ENCODE results near the gene CXCL16. TPM values are rescaled to one million over a fixed set of nuclear protein-coding genes. Genes with fewer than 3 reads are reported as not detected.

The CXCL16 gene, protein sequence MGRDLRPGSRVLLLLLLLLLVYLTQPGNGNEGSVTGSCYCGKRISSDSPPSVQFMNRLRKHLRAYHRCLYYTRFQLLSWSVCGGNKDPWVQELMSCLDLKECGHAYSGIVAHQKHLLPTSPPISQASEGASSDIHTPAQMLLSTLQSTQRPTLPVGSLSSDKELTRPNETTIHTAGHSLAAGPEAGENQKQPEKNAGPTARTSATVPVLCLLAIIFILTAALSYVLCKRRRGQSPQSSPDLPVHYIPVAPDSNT
- 0.25 and 1.1 TPM in 2 replicates for polyA plus RNA-seq

DNA sequence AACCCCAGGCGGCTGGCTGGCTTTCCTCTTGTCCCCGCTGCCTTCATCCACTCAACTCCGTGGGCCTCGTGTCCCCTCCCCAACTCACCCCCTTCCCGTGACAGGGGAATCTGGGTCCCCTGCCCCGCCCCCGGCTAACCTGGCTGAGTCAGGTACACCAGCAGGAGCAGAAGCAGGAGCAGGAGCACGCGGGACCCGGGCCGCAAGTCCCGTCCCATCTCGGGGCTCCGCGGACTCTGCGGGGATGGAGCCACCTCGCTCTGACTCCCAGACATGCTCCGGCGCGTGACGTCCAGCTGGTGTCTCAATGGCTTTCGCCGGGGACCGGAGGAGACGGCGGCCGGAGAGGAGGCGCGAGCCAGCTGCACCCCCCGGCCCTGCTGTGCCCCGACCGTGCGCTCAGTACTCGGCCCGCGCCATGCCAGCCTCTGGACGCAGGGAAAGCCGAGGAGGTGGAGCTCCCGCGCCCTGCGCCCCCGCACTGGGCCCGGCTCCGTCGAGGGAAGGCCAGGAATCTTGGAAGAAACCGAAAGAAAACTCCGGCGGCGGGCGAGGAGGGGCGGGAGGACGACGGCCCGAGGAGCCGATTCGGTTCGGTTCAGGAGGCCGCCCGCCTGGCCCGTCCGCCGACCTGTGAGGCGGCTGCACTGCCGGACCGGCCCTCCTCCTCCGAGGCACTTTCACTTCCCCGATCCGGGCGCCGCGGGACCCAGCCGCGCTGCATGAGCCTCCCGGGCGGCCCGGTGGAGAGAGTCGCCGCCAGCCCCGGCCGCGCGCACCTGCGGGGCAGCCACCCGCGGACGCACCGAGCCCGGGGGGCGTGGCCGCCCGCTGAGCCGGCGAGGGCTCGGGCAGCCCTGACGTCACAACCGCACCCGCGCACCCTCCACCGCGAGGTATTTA lies at the start of gene CXCL16, which contains the start of gene ZMYND15:
Gene CXCL16, minus strand, starts transcription at position 807 of the 903 bp plus-strand sequence. Its CDS starts 589 bp downstream, at position 218.
Gene ZMYND15, plus strand, starts transcription at position 712 of the 903 bp plus-strand sequence. CDS start 716 bp downstream, outside the sequence.

DNA sequence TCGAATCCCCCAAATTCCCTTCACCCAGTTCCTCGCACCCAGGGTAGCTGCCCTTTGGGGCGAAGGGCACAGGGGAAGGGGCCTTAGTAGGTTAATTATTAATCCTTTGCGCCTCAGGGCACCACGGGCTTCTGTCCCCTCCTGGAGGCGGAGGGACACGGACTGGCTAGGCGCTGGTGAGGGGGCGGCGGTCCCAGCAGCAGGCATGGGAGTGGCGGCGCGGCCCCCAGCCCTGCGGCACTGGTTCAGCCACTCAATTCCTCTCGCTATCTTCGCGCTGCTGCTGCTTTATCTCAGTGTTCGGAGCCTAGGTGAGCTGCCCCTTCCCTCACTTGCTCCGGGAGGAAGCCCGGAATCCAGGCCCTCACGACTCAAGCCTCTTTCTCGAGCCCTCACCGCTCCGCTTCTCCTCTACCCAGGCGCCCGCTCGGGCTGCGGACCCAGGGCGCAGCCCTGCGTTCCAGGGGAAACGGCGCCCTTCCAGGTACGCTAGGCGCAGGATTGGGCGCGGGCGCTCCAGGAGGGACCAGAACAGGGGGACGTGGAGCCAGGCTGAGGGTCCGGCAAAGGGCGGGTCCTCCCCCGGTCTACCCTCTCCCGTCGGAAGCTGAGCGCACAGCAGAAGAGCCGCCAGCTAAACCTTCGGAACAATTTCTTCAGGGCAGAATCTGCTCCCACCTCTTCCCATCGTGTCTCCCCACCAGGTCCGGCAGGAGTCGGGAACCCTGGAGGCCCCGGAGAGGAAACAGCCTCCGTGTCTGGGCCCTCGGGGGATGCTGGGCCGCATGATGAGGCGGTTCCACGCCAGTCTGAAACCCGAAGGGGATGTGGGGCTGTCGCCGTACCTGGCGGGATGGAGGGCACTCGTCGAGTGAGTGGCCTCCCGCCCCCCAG lies 49.3 kb upstream of the CXCL16 start, which contains the start of gene GLTPD2:
Gene GLTPD2, plus strand, starts transcription at position 158 of the 894 bp plus-strand sequence. Its CDS starts 48 bp downstream, at position 206.

DNA sequence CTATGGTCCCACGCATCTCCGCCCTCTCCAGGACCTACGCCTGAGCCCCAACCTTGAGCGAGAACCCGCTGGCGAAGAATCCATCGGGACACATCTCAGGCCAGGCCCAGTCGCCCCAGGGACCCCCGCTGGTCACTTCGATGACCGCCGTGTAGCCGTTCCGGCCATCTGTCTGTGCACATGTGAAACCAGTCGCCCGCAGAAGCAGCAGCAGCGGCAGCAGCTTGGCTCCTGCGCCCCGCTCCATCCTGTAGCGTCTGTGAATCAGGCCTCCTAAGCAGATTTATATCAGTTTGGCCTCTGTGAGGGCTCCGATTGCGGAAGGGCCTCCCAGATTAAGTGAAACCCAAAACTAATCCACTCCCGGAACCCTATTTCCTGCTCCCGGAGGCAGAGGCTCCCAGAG lies 46.4 kb upstream of the CXCL16 start, which contains the start of gene VMO1:
Gene VMO1, minus strand, starts transcription at position 259 of the 406 bp plus-strand sequence. Its CDS starts 12 bp downstream, at position 247.

DNA sequence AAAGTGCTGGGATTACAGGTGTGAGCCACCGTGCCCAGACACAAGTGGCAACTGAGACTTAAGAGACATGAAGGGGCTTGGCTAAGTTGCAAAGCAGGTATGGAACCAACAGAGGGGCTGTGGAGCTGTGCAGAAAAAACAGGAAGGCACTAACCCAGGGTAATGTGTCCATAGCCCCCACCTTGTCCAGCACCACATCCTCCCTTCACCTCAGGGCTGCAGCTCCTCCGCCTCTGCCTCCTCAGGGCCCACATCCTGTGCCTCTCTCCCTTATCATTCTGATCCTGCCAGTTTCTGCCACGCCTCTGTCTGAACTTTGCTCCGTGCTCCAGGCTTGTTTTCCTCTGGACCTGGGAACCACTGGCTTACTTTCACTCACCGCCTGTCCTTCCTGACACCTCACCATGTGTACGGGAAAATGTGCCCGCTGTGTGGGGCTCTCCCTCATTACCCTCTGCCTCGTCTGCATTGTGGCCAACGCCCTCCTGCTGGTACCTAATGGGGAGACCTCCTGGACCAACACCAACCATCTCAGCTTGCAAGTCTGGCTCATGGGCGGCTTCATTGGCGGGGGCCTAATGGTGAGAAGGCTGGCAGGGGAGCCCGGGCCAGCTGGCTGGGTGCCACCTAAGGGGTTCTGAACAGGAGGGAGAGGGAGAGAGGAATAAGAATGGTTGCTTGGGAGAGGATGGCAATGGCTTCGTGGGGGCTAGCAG lies 31.9 kb upstream of the CXCL16 start, which contains the start of gene TM4SF5:
Gene TM4SF5, plus strand, starts transcription at position 368 of the 716 bp plus-strand sequence. Its CDS starts 37 bp downstream, at position 405.

DNA sequence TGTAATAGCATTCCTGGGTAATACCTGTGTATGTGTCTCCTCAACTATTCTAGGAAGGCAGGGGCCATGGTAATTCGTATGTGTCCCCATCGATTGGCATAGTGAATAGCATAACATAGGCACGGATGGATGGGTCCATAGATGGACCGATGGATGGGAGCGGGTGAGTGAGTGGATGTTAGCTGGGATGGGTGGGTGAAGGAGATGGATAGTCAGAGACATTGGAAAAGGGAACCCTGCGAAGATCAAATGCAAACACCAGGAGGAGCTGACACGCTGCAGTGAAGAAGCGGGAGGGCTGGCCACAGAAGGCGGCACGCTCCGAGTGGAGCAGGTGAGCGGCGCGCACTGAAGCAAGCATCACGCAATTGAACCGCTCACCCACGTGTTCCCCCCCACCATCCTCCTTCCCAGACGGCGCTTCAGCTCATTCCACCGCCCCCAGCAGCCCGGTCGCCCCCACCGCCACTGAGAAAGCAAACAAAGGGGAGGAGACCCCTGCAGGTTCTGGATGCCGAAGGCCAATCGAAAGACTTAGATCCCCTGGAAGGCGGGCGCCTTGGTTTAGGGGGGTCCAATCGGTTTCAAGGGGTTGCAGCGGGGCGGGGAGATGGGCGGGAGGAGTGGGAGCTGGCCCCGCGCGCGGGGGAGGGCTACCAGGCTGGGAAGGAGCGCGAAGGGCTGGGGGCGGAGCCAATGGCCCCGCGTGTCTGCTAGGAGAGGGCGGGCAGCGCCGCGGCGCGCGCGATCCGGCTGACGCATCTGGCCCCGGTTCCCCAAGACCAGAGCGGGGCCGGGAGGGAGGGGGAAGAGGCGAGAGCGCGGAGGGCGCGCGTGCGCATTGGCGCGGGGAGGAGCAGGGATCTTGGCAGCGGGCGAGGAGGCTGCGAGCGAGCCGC lies 29.7 kb downstream of the CXCL16 start, which contains the start of gene ARRB2:
Gene ARRB2, plus strand, starts transcription at position 839 of the 899 bp plus-strand sequence. CDS start 90 bp downstream, outside the sequence.

Other genes starting within 250 kb of the CXCL16 start
- 5.8 and 10.9 TPM in 2 replicates for gene SPNS2, start 241.0 kb downstream of the CXCL16 start, polyA plus RNA-seq
- gene MYBBP1A, start 184.5 kb downstream of the CXCL16 start, polyA plus RNA-seq: 5.6 and 5.9 TPM in 2 replicates
- not detected in 2 replicates for gene GGT6, start 179.4 kb downstream of the CXCL16 start, polyA plus RNA-seq
- 0.12 TPM in 1 of 2 replicates, not detected in the other for gene SMTNL2, start 155.4 kb downstream of the CXCL16 start, polyA plus RNA-seq
- not detected in 2 replicates for gene ALOX15, start 98.2 kb downstream of the CXCL16 start, polyA plus RNA-seq
- 2.6 and 2.9 TPM in 2 replicates for gene PELP1, start 35.8 kb downstream of the CXCL16 start, polyA plus RNA-seq
- 5.8 and 6.3 TPM in 2 replicates for gene ARRB2, start 29.3 kb downstream of the CXCL16 start, polyA plus RNA-seq
- gene MED11, start 8.5 kb downstream of the CXCL16 start, polyA plus RNA-seq: 72.1 and 82.0 TPM in 2 replicates
- not detected in 2 replicates for gene ZMYND15, start 95 bp downstream of the CXCL16 start, polyA plus RNA-seq
- gene TM4SF5, start 32.0 kb upstream of the CXCL16 start, polyA plus RNA-seq: not detected in 2 replicates
- gene VMO1, start 46.4 kb upstream of the CXCL16 start, polyA plus RNA-seq: not detected in 2 replicates
- not detected in 2 replicates for gene GLTPD2, start 49.0 kb upstream of the CXCL16 start, polyA plus RNA-seq
- 377 and 424 TPM in 2 replicates for gene PSMB6, start 56.2 kb upstream of the CXCL16 start, polyA plus RNA-seq
- 1.2 and 1.6 TPM in 2 replicates for gene PLD2, start 67.2 kb upstream of the CXCL16 start, polyA plus RNA-seq
- 9.8 and 11.1 TPM in 2 replicates for gene MINK1, start 93.4 kb upstream of the CXCL16 start, polyA plus RNA-seq
- gene C17orf107, start 159.6 kb upstream of the CXCL16 start, polyA plus RNA-seq: 0.75 TPM in 1 of 2 replicates, not detected in the other
- not detected in 2 replicates for gene CHRNE, start 163.2 kb upstream of the CXCL16 start, polyA plus RNA-seq
- gene GP1BA, start 192.3 kb upstream of the CXCL16 start, polyA plus RNA-seq: 0.31 and 0.38 TPM in 2 replicates
- gene SLC25A11, start 200.1 kb upstream of the CXCL16 start, polyA plus RNA-seq: 27.6 and 40.9 TPM in 2 replicates
- 37.3 and 38.4 TPM in 2 replicates for gene RNF167, start 200.3 kb upstream of the CXCL16 start, polyA plus RNA-seq
- gene PFN1, start 208.6 kb upstream of the CXCL16 start, polyA plus RNA-seq: 35.7 and 55.5 TPM in 2 replicates
- 2.1 and 2.4 TPM in 2 replicates for gene ENO3, start 211.2 kb upstream of the CXCL16 start, polyA plus RNA-seq
- 44.8 and 73.7 TPM in 2 replicates for gene SPAG7, start 227.9 kb upstream of the CXCL16 start, polyA plus RNA-seq
- gene CAMTA2, start 247.7 kb upstream of the CXCL16 start, polyA plus RNA-seq: 1.0 and 8.4 TPM in 2 replicates

All from Purkinje cell (primary cell).